GM12875 (cell line): ENCODE data around the gene CIDEA.

Experiments
- H3K4me3 ChIP-seq: one replicate; pipeline ENCODE4 v1.5.1; 2011; ENCODE audit warnings: low read depth, low read length, control low read depth
- TF ChIP-seq, protein P1 (sequence below): IDR thresholded peaks from 2 replicates; pipeline ENCODE4 v1.5.1; 2011; ENCODE audit warnings: low read depth, mild to moderate bottlenecking, control low read depth, inconsistent platforms, low read length, moderate library complexity, borderline replicate concordance; ENCODE audit not compliant: insufficient read depth

The CIDEA gene

DNA sequence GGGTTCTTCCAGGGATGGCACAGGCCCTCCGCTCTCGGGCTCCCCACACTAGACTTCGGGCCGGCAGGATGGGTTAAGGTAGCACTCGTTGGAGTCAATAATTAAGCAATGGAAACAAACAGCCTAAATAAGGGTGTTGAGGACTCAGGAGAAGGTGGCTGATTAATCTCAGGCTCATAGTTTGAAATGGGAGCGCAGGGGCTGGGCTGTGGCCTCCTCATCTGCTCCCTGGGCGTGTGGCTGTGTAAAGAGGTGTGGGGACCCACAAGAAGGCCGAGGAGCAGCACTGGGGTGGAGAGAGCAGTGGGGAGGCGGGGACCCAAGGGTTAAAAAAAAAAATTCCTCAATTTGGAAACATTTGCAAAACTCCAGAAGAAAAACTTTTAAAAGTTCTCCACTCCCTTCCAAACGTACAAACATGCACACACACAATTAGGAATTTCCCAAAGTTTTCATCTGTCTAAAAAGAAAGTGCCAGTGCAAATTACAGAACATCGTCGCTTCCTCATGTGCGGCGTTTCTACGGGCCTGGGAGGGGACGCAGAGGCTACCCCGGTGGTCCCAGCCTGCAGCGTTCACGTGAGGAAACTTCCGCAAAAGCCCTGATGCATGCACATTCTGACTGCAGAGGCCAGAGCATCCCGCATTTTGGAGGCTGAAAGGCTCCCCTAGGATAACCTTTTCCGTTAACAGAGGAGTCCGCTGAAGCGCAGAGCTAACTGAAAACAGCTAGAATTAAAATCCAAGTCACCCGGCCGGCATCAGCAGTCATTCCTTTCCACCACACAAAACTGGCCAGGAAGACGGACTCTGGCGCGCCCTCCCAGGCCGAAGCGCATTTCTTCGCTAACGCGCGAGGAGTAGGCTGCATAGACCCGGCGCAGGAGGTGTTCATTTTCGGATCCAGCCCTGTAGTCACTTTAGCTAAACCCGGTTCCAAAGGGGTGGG is 52.9 kb downstream of the CIDEA start:
- TF ChIP-seq, protein P1, sequence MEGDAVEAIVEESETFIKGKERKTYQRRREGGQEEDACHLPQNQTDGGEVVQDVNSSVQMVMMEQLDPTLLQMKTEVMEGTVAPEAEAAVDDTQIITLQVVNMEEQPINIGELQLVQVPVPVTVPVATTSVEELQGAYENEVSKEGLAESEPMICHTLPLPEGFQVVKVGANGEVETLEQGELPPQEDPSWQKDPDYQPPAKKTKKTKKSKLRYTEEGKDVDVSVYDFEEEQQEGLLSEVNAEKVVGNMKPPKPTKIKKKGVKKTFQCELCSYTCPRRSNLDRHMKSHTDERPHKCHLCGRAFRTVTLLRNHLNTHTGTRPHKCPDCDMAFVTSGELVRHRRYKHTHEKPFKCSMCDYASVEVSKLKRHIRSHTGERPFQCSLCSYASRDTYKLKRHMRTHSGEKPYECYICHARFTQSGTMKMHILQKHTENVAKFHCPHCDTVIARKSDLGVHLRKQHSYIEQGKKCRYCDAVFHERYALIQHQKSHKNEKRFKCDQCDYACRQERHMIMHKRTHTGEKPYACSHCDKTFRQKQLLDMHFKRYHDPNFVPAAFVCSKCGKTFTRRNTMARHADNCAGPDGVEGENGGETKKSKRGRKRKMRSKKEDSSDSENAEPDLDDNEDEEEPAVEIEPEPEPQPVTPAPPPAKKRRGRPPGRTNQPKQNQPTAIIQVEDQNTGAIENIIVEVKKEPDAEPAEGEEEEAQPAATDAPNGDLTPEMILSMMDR, result no peak
- H3K4me3 ChIP-seq, result no peak overlapping the region

DNA sequence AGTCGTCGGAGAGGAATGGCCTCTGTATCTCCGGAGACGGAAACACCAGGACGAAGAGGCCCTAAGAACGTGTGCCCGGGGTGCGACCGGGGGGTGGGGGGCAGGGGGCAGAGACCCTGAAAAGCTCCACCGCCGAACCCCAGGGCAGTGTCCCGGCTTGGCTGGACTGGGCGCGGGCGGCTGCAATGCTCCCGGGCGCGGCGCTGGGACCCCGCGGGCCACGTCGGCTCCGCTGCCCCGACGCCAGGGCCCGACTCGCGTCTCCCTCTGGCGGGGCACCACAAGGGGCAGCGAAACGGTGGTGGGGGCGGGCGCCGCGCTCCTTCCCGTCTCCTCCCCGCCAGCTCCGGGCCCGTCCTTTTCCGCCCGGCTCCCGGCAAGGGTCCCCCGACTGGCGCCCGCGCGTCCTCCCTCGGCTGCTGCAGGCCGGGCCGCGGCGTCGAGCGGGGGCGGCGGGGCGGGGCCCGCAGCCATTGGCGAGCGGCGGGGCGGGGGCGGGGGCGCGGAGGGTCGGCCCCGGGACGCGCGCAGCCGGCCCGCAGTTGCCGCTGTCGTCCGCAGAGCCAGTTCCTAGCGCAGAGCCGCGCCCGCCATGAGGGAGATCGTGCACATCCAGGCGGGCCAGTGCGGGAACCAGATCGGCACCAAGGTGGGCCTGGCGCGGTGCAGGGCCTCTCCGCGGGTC is 53.7 kb downstream of the CIDEA start, which contains the start of gene TUBB6:
TUBB6 (plus strand) TSS at position 541 of the 685 bp plus-strand sequence; CDS start at position 593, 52 bp downstream.
- TF ChIP-seq, protein P1, result no peak

DNA sequence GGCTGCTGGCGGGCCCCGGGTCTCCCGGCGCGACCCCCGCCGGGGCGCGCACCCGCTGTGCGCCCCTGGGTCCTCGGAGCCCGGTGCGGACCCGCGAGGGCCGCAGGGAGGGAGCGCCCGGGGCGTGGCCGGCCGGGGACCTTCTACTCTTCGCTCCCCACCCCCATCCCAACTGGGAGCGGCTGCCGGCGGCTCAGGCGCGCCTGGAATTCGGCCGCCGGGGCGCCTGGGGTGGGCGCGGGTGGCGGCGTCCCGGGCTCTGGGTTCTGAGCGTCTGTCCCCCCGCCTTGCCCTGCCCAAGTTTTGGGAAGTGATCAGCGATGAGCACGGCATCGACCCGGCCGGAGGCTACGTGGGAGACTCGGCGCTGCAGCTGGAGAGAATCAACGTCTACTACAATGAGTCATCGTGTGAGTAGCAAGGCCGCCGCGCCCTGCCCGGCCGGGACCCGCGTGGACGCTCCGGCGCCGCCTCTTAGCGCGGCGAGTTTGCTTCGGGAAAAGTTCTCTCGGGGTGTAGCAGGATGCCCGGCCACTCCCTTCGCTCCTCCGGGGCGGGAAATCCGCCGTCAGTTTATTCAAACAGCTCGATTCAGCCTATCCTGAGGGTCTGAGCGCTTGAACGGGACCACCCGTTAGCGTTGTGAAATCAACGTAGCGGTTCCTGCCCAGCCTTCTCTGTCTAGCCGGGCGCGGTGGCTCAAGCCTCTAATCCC is 54.4 kb downstream of the CIDEA start:
- H3K4me3 ChIP-seq, result peak overlapping the region; percentile 36
- TF ChIP-seq, protein P1, result no peak

More for the DNA sequence above, 53.7 kb downstream of the CIDEA start, which contains the start of gene TUBB6:
- peak within 1 kb of the TSS; percentile 36 for H3K4me3 ChIP-seq

DNA sequence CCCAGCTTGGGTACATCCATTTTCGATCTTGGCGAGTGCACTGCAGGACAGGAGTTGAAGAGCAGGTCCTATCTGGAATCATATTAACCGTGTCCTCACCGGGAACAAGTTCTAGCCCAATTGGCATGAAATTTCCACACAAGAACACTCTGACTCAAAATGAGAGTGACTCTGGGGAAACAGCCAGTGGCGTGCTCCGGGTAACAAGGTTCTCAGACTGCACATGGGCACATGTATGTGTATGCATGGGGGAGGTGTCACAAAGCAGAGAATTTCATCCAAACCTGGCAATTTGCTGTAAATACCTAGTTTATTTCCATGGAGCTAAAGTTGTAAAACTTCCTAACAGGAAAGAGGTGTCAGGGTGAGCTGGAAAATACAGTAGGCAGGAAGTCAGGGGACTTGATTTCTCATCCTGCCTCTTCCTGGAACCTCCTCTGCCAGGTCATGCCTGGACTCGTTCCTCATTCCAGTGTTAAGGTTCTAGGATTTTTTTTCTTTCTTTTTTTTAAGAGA is 55.6 kb downstream of the CIDEA start:
- no peak overlapping the region for H3K4me3 ChIP-seq
- TF ChIP-seq, protein P1, result no peak

DNA sequence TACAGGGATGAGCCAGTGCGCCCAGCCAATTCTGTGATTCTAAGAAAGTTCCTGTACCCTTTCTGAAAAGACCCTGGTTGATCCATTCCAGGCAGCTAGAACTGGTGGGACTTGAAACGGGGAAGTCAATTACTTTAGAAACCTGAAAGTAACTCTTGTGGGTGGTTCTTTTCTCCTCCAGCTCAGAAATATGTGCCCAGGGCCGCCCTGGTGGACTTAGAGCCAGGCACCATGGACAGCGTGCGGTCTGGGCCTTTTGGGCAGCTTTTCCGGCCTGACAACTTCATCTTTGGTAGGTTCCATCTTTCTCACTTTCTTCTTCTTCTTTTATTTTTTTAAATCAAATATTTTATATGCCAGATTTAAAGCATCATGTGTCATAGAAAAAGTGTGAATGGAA is 56.6 kb downstream of the CIDEA start:
- TF ChIP-seq, protein P1, result no peak

DNA sequence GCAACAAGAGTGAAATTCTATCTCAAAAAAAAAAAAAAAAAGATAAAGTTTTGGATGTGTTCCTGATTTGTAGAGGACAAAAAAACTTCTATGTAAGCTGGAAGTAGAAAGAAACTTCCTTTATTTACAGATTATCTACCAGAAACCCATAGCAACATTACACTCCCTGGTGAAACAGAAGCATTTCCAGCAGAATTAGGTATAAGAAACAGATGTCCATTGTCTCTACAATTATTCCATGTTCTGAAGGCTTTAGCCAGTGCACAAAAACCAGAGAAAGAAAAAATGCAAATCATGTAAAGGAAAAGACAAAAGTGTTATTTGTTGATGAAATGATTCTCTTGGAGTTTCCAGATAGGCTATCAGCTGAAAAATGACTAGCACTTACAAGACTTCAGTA is 58.8 kb downstream of the CIDEA start:
- no peak overlapping the region for H3K4me3 ChIP-seq
- TF ChIP-seq, protein P1, result no peak

More for the DNA sequence above, 56.6 kb downstream of the CIDEA start:
- no peak overlapping the region for H3K4me3 ChIP-seq
